OCI-LY7 (cell line): Measurements from ENCODE around the gene RSPRY1. TPM values are rescaled to one million over a fixed set of nuclear protein-coding genes. Genes with fewer than 3 reads are reported as not detected.

Experiments
- BruUV-seq: library from RNA; stranded (reverse); fragments of 400-500 nt; replicated peaks from 2 replicates; lab custom pipeline; 2021; lab: Mats Ljungman, UMichigan
- CTCF ChIA-PET: fragments of 300-600 bp; sonication (Branson Sonifier 250); formaldehyde crosslinking; loops from one replicate; lab custom pipeline; 2022; ENCODE audit warnings: antibody characterized with exemption; ENCODE audit not compliant: unreplicated experiment; lab: Charles Lee
- POLR2A ChIA-PET: fragments of 300-600 bp; sonication (Branson Sonifier 250); formaldehyde crosslinking; loops from one replicate; lab custom pipeline; 2022; ENCODE audit warnings: antibody characterized with exemption; lab: Charles Lee
- DNase-seq: peaks from one replicate; pipeline ENCODE4 v3.0.0-alpha.2; 2015; ENCODE audit warnings: low spot score
- H2AFZ ChIP-seq: fragments of 200-600 bp; sonication (generic), shearing (Covaris generic); 2 replicates; pipeline ENCODE4 v1.6.1; 2014; ENCODE audit warnings: mild to moderate bottlenecking, antibody characterized with exemption, low read length, moderate library complexity
- H3K27ac ChIP-seq: fragments of 200-600 bp; sonication (generic); 2 replicates; pipeline ENCODE4 v1.5.1; 2014; ENCODE audit warnings: mixed run types, low read depth, mild to moderate bottlenecking, moderate library complexity, low read length, inconsistent platforms; ENCODE audit not compliant: poor library complexity, severe bottlenecking
- H3K36me3 ChIP-seq: fragments of 200-600 bp; sonication (generic); 2 replicates; pipeline ENCODE4 v1.6.1; 2014; ENCODE audit warnings: mild to moderate bottlenecking, antibody characterized with exemption, low read length, moderate library complexity, mixed read lengths; ENCODE audit not compliant: insufficient read depth
- H3K4me1 ChIP-seq: fragments of 200-600 bp; sonication (generic); 2 replicates; pipeline ENCODE4 v1.5.1; 2014; ENCODE audit warnings: mild to moderate bottlenecking, low read length; ENCODE audit not compliant: insufficient read depth, poor library complexity, severe bottlenecking
- H3K4me2 ChIP-seq: fragments of 200-600 bp; sonication (generic); 2 replicates; pipeline ENCODE4 v1.6.1; 2014; ENCODE audit warnings: mild to moderate bottlenecking, low read length
- H3K4me3 ChIP-seq: fragments of 200-600 bp; sonication (generic); 2 replicates; pipeline ENCODE4 v1.5.1; 2014; ENCODE audit warnings: mild to moderate bottlenecking, low read depth, low read length; ENCODE audit not compliant: poor library complexity, severe bottlenecking
- H3K79me2 ChIP-seq: fragments of 200-600 bp; sonication (generic); 2 replicates; pipeline ENCODE4 v1.6.1; 2016; ENCODE audit warnings: low read depth, mild to moderate bottlenecking, low read length, moderate library complexity, mixed read lengths; ENCODE audit not compliant: insufficient read depth
- H3K9me2 ChIP-seq: fragments of 200-600 bp; sonication (generic); 2 replicates; pipeline ENCODE4 v1.6.1; 2016; ENCODE audit warnings: mild to moderate bottlenecking, low read length, mixed read lengths; ENCODE audit not compliant: insufficient read depth
- H3K9me3 ChIP-seq: fragments of 200-600 bp; sonication (generic); 2 replicates; pipeline ENCODE4 v1.6.1; 2014; ENCODE audit warnings: mild to moderate bottlenecking, mixed run types, low read length, mixed read lengths
- H4K20me1 ChIP-seq: fragments of 200-600 bp; sonication (generic); 2 replicates; pipeline ENCODE4 v1.6.1; 2014; ENCODE audit warnings: mild to moderate bottlenecking, antibody characterized with exemption, low read length, moderate library complexity, mixed read lengths; ENCODE audit not compliant: insufficient read depth
- CTCF ChIP-seq: fragments of 200-600 bp; sonication (generic); conservative IDR thresholded peaks from 2 replicates; pipeline ENCODE4 v1.5.1; 2014; ENCODE audit warnings: mild to moderate bottlenecking, antibody characterized with exemption, low read length, moderate library complexity, mixed read lengths
- EZH2phosphoT487 ChIP-seq: fragments of 200-600 bp; sonication (generic); IDR thresholded peaks from 2 replicates; pipeline ENCODE4 v1.6.1; 2018; ENCODE audit warnings: low read depth, borderline replicate concordance, mild to moderate bottlenecking, mixed run types, antibody characterized with exemption, low read length, moderate library complexity, mixed read lengths
- intact Hi-C: fragments of 100-400 bp; cut with micrococcal nuclease; formaldehyde crosslinking; loops from one replicate; pipeline ENCODE4 v1.10.0; 2022; ENCODE audit not compliant: unreplicated experiment
- total RNA-seq, 2 experiments: library from RNA; depleted of rRNA in 1 of 2; stranded (reverse); fragments of >200 nt in 1 of 2; shearing (Covaris generic) in 1 of 2; gene quantifications; 2 replicates each; pipeline ENCODE4 v1.2.3, GENCODE V29; 2014 to 2022

Gene RSPRY1
- total RNA-seq, 2 experiments from 2014 or later: 17.1 to 25.2 TPM

GRCh38 chr16:57184887-57185445 is 1.2 kb upstream of the RSPRY1 start:
- no peak for TF ChIP-seq EZH2phosphoT487
- TF ChIP-seq CTCF: no peak
- no peaks in the 10 kb centered on the region for H3K9me3 ChIP-seq
- no TSS peak for BruUV-seq
- peaks cover 10% of the 10 kb centered on the region for H3K36me3 ChIP-seq
- H3K4me1 ChIP-seq: peaks cover 30% of the 10 kb centered on the region
- H4K20me1 ChIP-seq: no peaks in the 10 kb centered on the region; the same call in 1 of the 2 replicates
- intact Hi-C loops: loop anchor here (5.0 to 10.0 kb wide), 3 partner anchors 62 to 230 kb away; partner anchors contain the start of gene ARL2BP
- ChIA-PET CTCF (no interaction called here), POLR2A (interaction anchor here (0.6 to 1.3 kb wide), 5 partner anchors 9 to 213 kb away, joined by 3 to 7 read pairs (median 3); no protein-coding TSS in a partner anchor)
- DNase-seq: peak; percentile 13
- H3K79me2 ChIP-seq: peaks cover 89% of the 10 kb centered on the region
- peak overlapping the region; percentile 55; the same call in 1 of the 2 replicates for H2AFZ ChIP-seq
- no peaks in the 10 kb centered on the region for H3K9me2 ChIP-seq
- peak overlapping the region; percentile 60 for H3K27ac ChIP-seq
- H3K4me3 ChIP-seq: peak overlapping the region; percentile 87
- peak overlapping the region; percentile 83 for H3K4me2 ChIP-seq

- H3K4me3 ChIP-seq: peak overlapping the region; percentile 87
- H3K9me3 ChIP-seq: no peaks in the 10 kb centered on the region
- intact Hi-C loops: loop anchor here (5.0 to 10.0 kb wide), 3 partner anchors 62 to 229 kb away; partner anchors contain the start of gene ARL2BP
- peaks cover 92% of the 10 kb centered on the region for H3K79me2 ChIP-seq
- peaks cover 30% of the 10 kb centered on the region for H3K4me1 ChIP-seq
- no peaks in the 10 kb centered on the region; the same call in 1 of the 2 replicates for H4K20me1 ChIP-seq
- H2AFZ ChIP-seq: peak overlapping the region; percentile 55; the same call in 1 of the 2 replicates
- no peak for DNase-seq
- peak overlapping the region; percentile 83 for H3K4me2 ChIP-seq
- no peaks in the 10 kb centered on the region for H3K9me2 ChIP-seq
- TSS peak; percentile 85 for BruUV-seq
- ChIA-PET POLR2A (interaction anchor here (0.6 to 1.3 kb wide), 10 partner anchors 9 to 213 kb away, joined by 3 to 7 read pairs (median 3); no protein-coding TSS in a partner anchor), CTCF (interaction anchor here (0.7 kb wide), 1 partner anchor 78 kb away, joined by 3 read pairs; no protein-coding TSS in a partner anchor)
- H3K27ac ChIP-seq: peak overlapping the region; percentile 60
- no peak for TF ChIP-seq EZH2phosphoT487
- no peak for TF ChIP-seq CTCF
- peaks cover 10% of the 10 kb centered on the region for H3K36me3 ChIP-seq
These were observed 634 bp upstream of the RSPRY1 start for GRCh38 chr16:57185446-57185944.
